Spleen (tissue), 11 donors: Measurements from ENCODE around the gene PLA2G5. TPM values are rescaled to one million over a fixed set of nuclear protein-coding genes. Genes with fewer than 3 reads are reported as not detected.
A peak's percentile ranks its signal among the peaks of the same experiment; 100 is the strongest.
"Not testable (repeated sequence)": the region's sequence is repeated elsewhere in the genome, so short reads cannot be mapped to it uniquely, and the experiment has no call there.

Experiments used
- DNase-seq: peaks from one replicate; pipeline ENCODE4 v3.0.0-alpha.2; 2020
- H3K27ac ChIP-seq, 8 donors: fragments of 200-600 bp; sonication (generic) in 7 of 8; 1 replicate in 4 of 8; 2 replicates in 4 of 8; pipeline versions ENCODE4 v1.5.0 to v1.8.0; 2016 to 2021; ENCODE audit warnings: inconsistent platforms in 4 of 8, mild to moderate bottlenecking in 4 of 8, moderate library complexity in 1 of 8
- H3K27me3 ChIP-seq, 7 donors: fragments of 200-600 bp; sonication (generic) in 6 of 7; replicated peaks in 1 of 7; 1 replicate in 4 of 7; 2 replicates in 3 of 7; pipeline versions ENCODE4 v1.5.0 to v1.8.0; 2016 to 2021; ENCODE audit warnings: inconsistent platforms in 3 of 7, mild to moderate bottlenecking in 1 of 7
- H3K36me3 ChIP-seq, 6 donors: fragments of 200-600 bp; sonication (generic) in 5 of 6; 1 replicate in 4 of 6; 2 replicates in 2 of 6; pipeline versions ENCODE4 v1.5.0 to v1.8.0; 2016 to 2021; ENCODE audit warnings: inconsistent platforms in 2 of 6
- H3K4me1 ChIP-seq, 6 donors: fragments of 200-600 bp; sonication (generic) in 5 of 6; 1 replicate in 3 of 6; 2 replicates in 3 of 6; pipeline versions ENCODE4 v1.5.0 to v1.8.0; 2016 to 2021; ENCODE audit warnings: inconsistent platforms in 3 of 6
- H3K4me3 ChIP-seq, 8 donors: fragments of 200-600 bp; sonication (generic) in 7 of 8; 1 replicate in 4 of 8; 2 replicates in 4 of 8; pipeline versions ENCODE4 v1.5.0 to v1.8.0; 2016 to 2021; ENCODE audit warnings: inconsistent platforms in 4 of 8, mild to moderate bottlenecking in 4 of 8, moderate library complexity in 2 of 8
- H3K9me3 ChIP-seq, 8 donors: fragments of 200-600 bp; sonication (generic) in 7 of 8; 1 replicate in 4 of 8; 2 replicates in 4 of 8; pipeline versions ENCODE4 v1.5.0 to v1.8.0; 2016 to 2021; ENCODE audit warnings: inconsistent platforms in 4 of 8
- CTCF ChIP-seq, 11 experiments: fragments of 200-600 bp in 7 of 11; fragments of 450-650 bp in 4 of 11; sonication (generic) in 4 of 11; IDR thresholded peaks in 8 of 11; conservative IDR thresholded peaks in 3 of 11; 1 replicate in 7 of 11; 2 replicates in 4 of 11; pipeline versions ENCODE4 v1.4.0 to v1.8.0; 2016 to 2021; ENCODE audit warnings: antibody characterized with exemption in 11 of 11, inconsistent platforms in 4 of 11, mild to moderate bottlenecking in 1 of 11
- POLR2A ChIP-seq, 3 donors: fragments of 450-650 bp; IDR thresholded peaks; one replicate each; pipeline ENCODE4 v1.5.1; 2017; ENCODE audit warnings: antibody characterized with exemption in 3 of 3, mild to moderate bottlenecking in 1 of 3
- POLR2AphosphoS5 ChIP-seq, 3 donors: sonication (generic); formaldehyde crosslinking; IDR thresholded peaks; one replicate each; pipeline ENCODE4 v1.5.1; 2017; ENCODE audit warnings: antibody characterized with exemption in 3 of 3
- WGBS, 5 donors: extraction: QIAGEN DNeasy Blood & Tissue Kit in 3 of 5; methylation state at CpG; one replicate each; pipeline versions ENCODE4 v1.1.5 to v1.1.7; 2013 to 2018; 5-methylcytosine and 5-hydroxymethylcytosine counted together
- intact Hi-C: fragments of 100-400 bp; cut with DNase I; formaldehyde crosslinking; loops from one replicate; pipeline ENCODE4 v1.15.0; 2023; ENCODE audit warnings: low total_unique reads
- polyA plus RNA-seq, 3 donors: library from polyadenylated mRNA; stranded (reverse); fragments of 200-250 nt; gene quantifications; one replicate each; pipeline ENCODE4 v1.2.1, GENCODE V29; 2013
- total RNA-seq, 7 donors: library from RNA; depleted of rRNA in 3 of 7; stranded (reverse); fragments of >200 nt in 3 of 7; fragmentation: NEBNext Ultra II Directional in 4 of 7; extraction: Animal tissue kit (Norgen Biotek cat#: 25700) in 4 of 7; gene quantifications; one replicate each; pipeline versions ENCODE4 v1.1.0 to v1.2.1, GENCODE V29; 2016 to 2021
- donor health status: healthy with polysubstance abuse.
- donor health status: DM: no; HTN: no; CAD: no; lungs with moderate emphysema.
- donor health status: DM: no; HTN: no; CAD: no.
- donor health status: Bipolar disorder and iron deficiency.
- donor health status: healthy.
- donor health status: DM: no; HTN: no; CAD: no.
- donor health status: DM: yes; HTN: yes; CAD: no.

The PLA2G5 gene
- total and polyA plus RNA-seq, 10 donors, result 0.34 to 2.0 (median 0.89) TPM; not detected in 3

- Histone ChIP-seq H3K27me3 (no peaks in the 10 kb centered on the region), H3K4me1 (peaks cover 18 to 43% (median 35%) of the 10 kb centered on the region in 6 donors), H3K36me3 (no peaks in the 10 kb centered on the region), H3K4me3 (no peak overlapping the region), H3K9me3 (no peaks in the 10 kb centered on the region), H3K27ac (peak overlapping the region in 1 of 8 donors; percentile 0)
- TF ChIP-seq POLR2AphosphoS5 (IDR thresholded peaks at IDR 0.05) (no peak), POLR2A (IDR thresholded peaks at IDR 0.05) (no peak), CTCF (IDR thresholded peaks at IDR 0.05 in 8 of 11, conservative IDR thresholded peaks at IDR 0.05 in 3 of 11) (peak in 1 of 11 experiments; percentile 4)
- intact Hi-C loops, result no loop called here
- 47 to 64% (median 50%) methylated on average over 2 of the region's 2 CpGs for WGBS, 5 donors
- DNase-seq, result no peak
Measured at GRCh38 chr1:20059847-20060246, 10.1 kb upstream of the PLA2G5 start.

GRCh38 chr1:20060791-20061190 lies 9.2 kb upstream of the PLA2G5 start:
- WGBS, 5 donors, result 90 to 98% (median 94%) methylated on average over 7 of the region's 7 CpGs
- intact Hi-C loops, H3K4me3 ChIP-seq, H3K9me3 ChIP-seq, H3K27me3 ChIP-seq, DNase-seq, H3K36me3 ChIP-seq, H3K27ac ChIP-seq: not testable (repeated sequence)
- peaks cover 18 to 43% (median 35%) of the 10 kb centered on the region in 6 donors for H3K4me1 ChIP-seq

DNA sequence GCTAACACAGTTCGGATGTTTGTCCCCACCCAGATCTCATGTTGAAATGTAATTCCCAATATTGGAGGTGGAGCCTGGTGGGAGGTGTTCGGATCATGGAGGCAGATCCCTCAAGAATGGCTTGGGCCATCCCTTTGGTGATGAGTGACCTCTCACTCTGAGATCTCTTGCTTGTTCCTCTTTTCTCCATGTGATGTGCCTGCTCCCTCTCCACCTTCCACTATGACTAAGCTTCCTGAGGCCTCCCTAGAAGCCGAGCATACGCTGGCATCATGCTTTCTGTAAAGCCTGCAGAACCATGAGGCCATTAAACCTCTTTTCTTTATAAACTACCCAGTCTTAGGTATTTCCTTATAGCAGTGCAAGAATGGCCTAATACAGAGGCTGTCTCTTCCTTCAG lies 8.1 kb upstream of the PLA2G5 start:
- no peaks in the 10 kb centered on the region for H3K36me3 ChIP-seq
- H3K4me1 ChIP-seq, result peaks cover 18 to 43% (median 35%) of the 10 kb centered on the region in 6 donors
- no peak overlapping the region for H3K4me3 ChIP-seq
- H3K27me3 ChIP-seq, result no peaks in the 10 kb centered on the region
- H3K9me3 ChIP-seq, result no peaks in the 10 kb centered on the region
- WGBS, 5 donors, result 75 to 86% (median 80%) methylated on average over 4 of the region's 4 CpGs
- no peak overlapping the region for H3K27ac ChIP-seq
- TF ChIP-seq POLR2A (IDR thresholded peaks at IDR 0.05), result no peak
- TF ChIP-seq CTCF (IDR thresholded peaks at IDR 0.05 in 8 of 11, conservative IDR thresholded peaks at IDR 0.05 in 3 of 11), result no peak
- TF ChIP-seq POLR2AphosphoS5 (IDR thresholded peaks at IDR 0.05), result no peak
- intact Hi-C loops, result no loop called here
- DNase-seq, result no peak

DNA sequence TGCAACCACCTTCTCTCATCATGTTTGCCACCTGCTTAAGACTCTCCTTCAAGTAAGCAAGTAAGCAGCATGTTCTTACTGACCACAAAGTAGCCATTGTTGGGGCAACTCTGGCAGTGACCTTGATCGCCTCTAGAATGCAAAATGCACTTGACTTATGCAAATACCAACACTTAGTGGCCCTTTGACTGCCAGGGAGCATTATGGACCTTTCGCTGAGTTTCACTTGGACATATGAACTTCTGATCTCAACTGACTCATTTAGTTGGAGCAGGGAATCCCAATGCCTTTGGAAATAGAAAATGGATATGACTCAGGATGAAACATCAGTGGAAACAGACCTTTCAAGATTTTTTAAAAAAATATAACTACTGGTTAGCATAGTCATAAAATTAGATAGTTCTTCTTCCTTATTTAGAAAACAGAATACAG lies 6.1 kb upstream of the PLA2G5 start:
- H3K9me3 ChIP-seq, result no peaks in the 10 kb centered on the region
- no peak overlapping the region for H3K27ac ChIP-seq
- H3K36me3 ChIP-seq, result no peaks in the 10 kb centered on the region
- H3K27me3 ChIP-seq, result no peaks in the 10 kb centered on the region
- WGBS, 5 donors, result 81 to 91% (median 86%) methylated on average over 2 of the region's 2 CpGs
- H3K4me1 ChIP-seq, result peaks cover 9 to 31% (median 22%) of the 10 kb centered on the region in 6 donors
- no peak for DNase-seq
- TF ChIP-seq CTCF (IDR thresholded peaks at IDR 0.05 in 8 of 11, conservative IDR thresholded peaks at IDR 0.05 in 3 of 11) (no peak), POLR2AphosphoS5 (IDR thresholded peaks at IDR 0.05) (no peak), POLR2A (IDR thresholded peaks at IDR 0.05) (no peak)
- intact Hi-C loops, result no loop called here
- no peak overlapping the region for H3K4me3 ChIP-seq

- H3K9me3 ChIP-seq, result no peaks in the 10 kb centered on the region
- no peak for DNase-seq
Measured at GRCh38 chr1:20068722-20069121, 1.3 kb upstream of the PLA2G5 start.

More at GRCh38 chr1:20068722-20069121, 1.3 kb upstream of the PLA2G5 start:
- no peaks in the 10 kb centered on the region for H3K36me3 ChIP-seq
- H3K4me3 ChIP-seq, result no peak overlapping the region
- H3K27ac ChIP-seq, result no peak overlapping the region
- WGBS, 5 donors, result 77 to 91% (median 90%) methylated on average over 7 of the region's 7 CpGs
- TF ChIP-seq POLR2A (IDR thresholded peaks at IDR 0.05), result no peak
- no peak for TF ChIP-seq POLR2AphosphoS5 (IDR thresholded peaks at IDR 0.05)
- no peak for TF ChIP-seq CTCF (IDR thresholded peaks at IDR 0.05 in 8 of 11, conservative IDR thresholded peaks at IDR 0.05 in 3 of 11)
- H3K27me3 ChIP-seq, result no peaks in the 10 kb centered on the region
- intact Hi-C loops, result no loop called here
- H3K4me1 ChIP-seq, result peaks cover 0 to 26% (median 14%) of the 10 kb centered on the region in 6 donors
